ENCODE results near the gene CLDN9.

The CLDN9 gene

GRCh38 chr16:3012828-3013420 is at the start of gene CLDN9:
CLDN9 (plus strand) TSS chr16:3012923; CDS start chr16:3013363, 440 bp downstream.
- H3K4me1 ChIP-seq (ENCODE audit: control insufficient read depth, insufficient read depth, low read length): peaks cover 7% of the 10 kb centered on the region
- H3K4me3 ChIP-seq (ENCODE audit: low read length): no peak within 1 kb of the TSS
- no peaks in the 10 kb centered on the region for H3K36me3 ChIP-seq (ENCODE audit: control insufficient read depth, insufficient read depth, low read length, severe bottlenecking)
- no peak within 1 kb of the TSS for H3K9ac ChIP-seq (ENCODE audit: low read length)
- no peaks in the 10 kb centered on the region for H3K9me3 ChIP-seq (ENCODE audit: control insufficient read depth, low read length)
- peaks cover 50% of the 10 kb centered on the region for H3K27me3 ChIP-seq (replicated peaks; ENCODE audit: control insufficient read depth, insufficient read depth, low read length)
- DNase-seq (ENCODE audit: low read depth): no peak

GRCh38 chr16:2963074-2963722 is 49.5 kb upstream of the CLDN9 start:
- Histone ChIP-seq H3K27me3 (replicated peaks; ENCODE audit: control insufficient read depth, insufficient read depth, low read length) (peaks cover 46% of the 10 kb centered on the region), H3K4me3 (ENCODE audit: low read length) (peak overlapping the region; percentile 50)

GRCh38 chr16:2963723-2964474 is 48.8 kb upstream of the CLDN9 start, which contains the start of gene KREMEN2:
KREMEN2 (plus strand) TSS chr16:2964275; CDS start chr16:2964521, 246 bp downstream.
- peak; percentile 54 for DNase-seq (ENCODE audit: low read depth)
- H3K27me3 ChIP-seq (replicated peaks; ENCODE audit: control insufficient read depth, insufficient read depth, low read length): peaks cover 49% of the 10 kb centered on the region

More at GRCh38 chr16:2963074-2963722, 49.5 kb upstream of the CLDN9 start:
- H3K4me1 ChIP-seq (ENCODE audit: control insufficient read depth, insufficient read depth, low read length): peaks cover 4% of the 10 kb centered on the region
- H3K36me3 ChIP-seq (ENCODE audit: control insufficient read depth, insufficient read depth, low read length, severe bottlenecking): no peaks in the 10 kb centered on the region
- DNase-seq (ENCODE audit: low read depth): no peak
- no peak overlapping the region for H3K9ac ChIP-seq (ENCODE audit: low read length)
- no peaks in the 10 kb centered on the region for H3K9me3 ChIP-seq (ENCODE audit: control insufficient read depth, low read length)

GRCh38 chr16:2964475-2965336 is 48.0 kb upstream of the CLDN9 start:
- peaks cover 44% of the 10 kb centered on the region for H3K27me3 ChIP-seq (replicated peaks; ENCODE audit: control insufficient read depth, insufficient read depth, low read length)
- H3K9ac ChIP-seq (ENCODE audit: low read length): no peak overlapping the region
- peaks cover 6% of the 10 kb centered on the region for H3K4me1 ChIP-seq (ENCODE audit: control insufficient read depth, insufficient read depth, low read length)
- no peak for DNase-seq (ENCODE audit: low read depth)
- H3K36me3 ChIP-seq (ENCODE audit: control insufficient read depth, insufficient read depth, low read length, severe bottlenecking): no peaks in the 10 kb centered on the region
- no peaks in the 10 kb centered on the region for H3K9me3 ChIP-seq (ENCODE audit: control insufficient read depth, low read length)
- H3K4me3 ChIP-seq (ENCODE audit: low read length): no peak overlapping the region

More at GRCh38 chr16:2963723-2964474, 48.8 kb upstream of the CLDN9 start, which contains the start of gene KREMEN2:
- no peaks in the 10 kb centered on the region for H3K36me3 ChIP-seq (ENCODE audit: control insufficient read depth, insufficient read depth, low read length, severe bottlenecking)
- H3K9me3 ChIP-seq (ENCODE audit: control insufficient read depth, low read length): no peaks in the 10 kb centered on the region
- peak within 1 kb of the TSS; percentile 50 for H3K4me3 ChIP-seq (ENCODE audit: low read length)
- peaks cover 4% of the 10 kb centered on the region for H3K4me1 ChIP-seq (ENCODE audit: control insufficient read depth, insufficient read depth, low read length)
- H3K9ac ChIP-seq (ENCODE audit: low read length): no peak within 1 kb of the TSS

GRCh38 chr16:2966043-2966807 is 46.5 kb upstream of the CLDN9 start:
- peaks cover 7% of the 10 kb centered on the region for H3K4me1 ChIP-seq (ENCODE audit: control insufficient read depth, insufficient read depth, low read length)
- peaks cover 35% of the 10 kb centered on the region for H3K27me3 ChIP-seq (replicated peaks; ENCODE audit: control insufficient read depth, insufficient read depth, low read length)
- no peaks in the 10 kb centered on the region for H3K9me3 ChIP-seq (ENCODE audit: control insufficient read depth, low read length)
- DNase-seq (ENCODE audit: low read depth): no peak
- H3K9ac ChIP-seq (ENCODE audit: low read length): no peak overlapping the region
- H3K4me3 ChIP-seq (ENCODE audit: low read length): no peak overlapping the region
- no peaks in the 10 kb centered on the region for H3K36me3 ChIP-seq (ENCODE audit: control insufficient read depth, insufficient read depth, low read length, severe bottlenecking)

GRCh38 chr16:2966808-2967191 is 45.9 kb upstream of the CLDN9 start:
- no peaks in the 10 kb centered on the region for H3K36me3 ChIP-seq (ENCODE audit: control insufficient read depth, insufficient read depth, low read length, severe bottlenecking)
- peak; percentile 20 for DNase-seq (ENCODE audit: low read depth)
- peaks cover 32% of the 10 kb centered on the region for H3K27me3 ChIP-seq (replicated peaks; ENCODE audit: control insufficient read depth, insufficient read depth, low read length)
- no peak overlapping the region for H3K4me3 ChIP-seq (ENCODE audit: low read length)
- no peaks in the 10 kb centered on the region for H3K9me3 ChIP-seq (ENCODE audit: control insufficient read depth, low read length)
- peaks cover 7% of the 10 kb centered on the region for H3K4me1 ChIP-seq (ENCODE audit: control insufficient read depth, insufficient read depth, low read length)
- no peak overlapping the region for H3K9ac ChIP-seq (ENCODE audit: low read length)

- no peak overlapping the region for H3K9ac ChIP-seq (ENCODE audit: low read length)
- peaks cover 27% of the 10 kb centered on the region for H3K27me3 ChIP-seq (replicated peaks; ENCODE audit: control insufficient read depth, insufficient read depth, low read length)
- H3K9me3 ChIP-seq (ENCODE audit: control insufficient read depth, low read length): no peaks in the 10 kb centered on the region
- no peaks in the 10 kb centered on the region for H3K36me3 ChIP-seq (ENCODE audit: control insufficient read depth, insufficient read depth, low read length, severe bottlenecking)
- no peak overlapping the region for H3K4me3 ChIP-seq (ENCODE audit: low read length)
- peaks cover 7% of the 10 kb centered on the region for H3K4me1 ChIP-seq (ENCODE audit: control insufficient read depth, insufficient read depth, low read length)
- DNase-seq (ENCODE audit: low read depth): no peak
Measured at GRCh38 chr16:2967211-2967631, 45.5 kb upstream of the CLDN9 start.

- Histone ChIP-seq H3K9me3 (ENCODE audit: control insufficient read depth, low read length) (no peaks in the 10 kb centered on the region), H3K9ac (ENCODE audit: low read length) (no peak overlapping the region), H3K4me3 (ENCODE audit: low read length) (no peak overlapping the region), H3K36me3 (ENCODE audit: control insufficient read depth, insufficient read depth, low read length, severe bottlenecking) (no peaks in the 10 kb centered on the region), H3K27me3 (replicated peaks; ENCODE audit: control insufficient read depth, insufficient read depth, low read length) (peaks cover 22% of the 10 kb centered on the region), H3K4me1 (ENCODE audit: control insufficient read depth, insufficient read depth, low read length) (peaks cover 7% of the 10 kb centered on the region)
- no peak for DNase-seq (ENCODE audit: low read depth)
Measured at GRCh38 chr16:2967721-2968161, 45.0 kb upstream of the CLDN9 start.

GRCh38 chr16:2968368-2968737 is 44.4 kb upstream of the CLDN9 start:
- H3K9me3 ChIP-seq (ENCODE audit: control insufficient read depth, low read length): no peaks in the 10 kb centered on the region
- no peak overlapping the region for H3K9ac ChIP-seq (ENCODE audit: low read length)
- H3K4me1 ChIP-seq (ENCODE audit: control insufficient read depth, insufficient read depth, low read length): peaks cover 7% of the 10 kb centered on the region
- no peak for DNase-seq (ENCODE audit: low read depth)
- H3K36me3 ChIP-seq (ENCODE audit: control insufficient read depth, insufficient read depth, low read length, severe bottlenecking): no peaks in the 10 kb centered on the region
- H3K27me3 ChIP-seq (replicated peaks; ENCODE audit: control insufficient read depth, insufficient read depth, low read length): peaks cover 19% of the 10 kb centered on the region
- H3K4me3 ChIP-seq (ENCODE audit: low read length): peak overlapping the region; percentile 81

Data from adipocyte (in vitro differentiated cells).